ENCODE data around the gene DAB2.

- TF ChIP-seq CTCF (conservative IDR thresholded peaks at IDR 0.05; ENCODE audit: low read length) (no peak), EZH2phosphoT487 (IDR thresholded peaks at IDR 0.05; ENCODE audit: borderline replicate concordance, low read depth, low read length) (no peak)
Measured at GRCh38 chr5:39428640-39429039, 3.9 kb upstream of the DAB2 start.
